Measurements from ENCODE around the gene SLC25A13.

SLC25A13 gene

GRCh38 chr7:96075510-96076349 is 246.2 kb downstream of the SLC25A13 start:
- H3K9me3 Mint-ChIP-seq: no peaks in the 10 kb centered on the region
- DNase-seq (ENCODE audit: low spot score in 2 of 2): peak; percentile 7 to 62
- peak overlapping the region; percentile 71 for H3K4me3 Mint-ChIP-seq
- no peaks in the 10 kb centered on the region for H3K36me3 Mint-ChIP-seq
- peak; percentile 80 for ATAC-seq
- peaks cover 8% of the 10 kb centered on the region for H3K4me1 Mint-ChIP-seq
- no peak overlapping the region for H3K27ac Mint-ChIP-seq

GRCh38 chr7:96074871-96075270 is 247.0 kb downstream of the SLC25A13 start:
- Mint-ChIP-seq H3K27ac (no peak overlapping the region), H3K4me1 (peaks cover 8% of the 10 kb centered on the region), H3K4me3 (no peak overlapping the region), H3K9me3 (no peaks in the 10 kb centered on the region), H3K36me3 (no peaks in the 10 kb centered on the region)
- DNase-seq (ENCODE audit: low spot score in 2 of 2) (no peak), ATAC-seq (no peak)
